ENCODE results near the gene TMEM119. TPM values are rescaled to one million over a fixed set of nuclear protein-coding genes. Genes with fewer than 3 reads are reported as not detected.
A peak's percentile ranks its signal among the peaks of the same experiment; 100 is the strongest.

TMEM119 gene
- total and polyA plus RNA-seq, 9 of the 15 experiments (the other 6 are each of a cell fraction or from before 2014, with no cell fraction given) = 0.18 TPM; not detected in 8

- TF ChIP-seq ZBTB40 (IDR thresholded peaks at IDR 0.05) (peak; percentile 73), ZBTB40 (CRISPR knock-in tag; IDR thresholded peaks at IDR 0.05) (no peak), YY1 (IDR thresholded peaks at IDR 0.05; ENCODE audit: borderline replicate concordance in 1 of 3, control insufficient read depth in 1 of 3, extremely low read depth in 1 of 3, insufficient read depth in 3 of 3, insufficient read length in 1 of 3, insufficient replicate concordance in 2 of 3, low read depth in 1 of 3, low read length in 2 of 3) (peak in 1 of 3 experiments; percentile 62), ZNF384 (IDR thresholded peaks at IDR 0.05; ENCODE audit: low read depth, low read length) (no peak), NR0B1 (IDR thresholded peaks at IDR 0.05; ENCODE audit: partially characterized antibody) (no peak), SOX6 (IDR thresholded peaks at IDR 0.05) (0 out of 2 replicates have a peak, but pooled peaks have one; percentile 19), PBX2 (CRISPR knock-in tag; IDR thresholded peaks at IDR 0.05; ENCODE audit: low read depth) (no peak), PBX2 (tag; conservative IDR thresholded peaks at IDR 0.05; ENCODE audit: low read depth) (0 out of 2 replicates have a peak, but pooled peaks have one; percentile 9), ZNF583 (CRISPR knock-in tag; IDR thresholded peaks at IDR 0.05) (no peak), SPI1 (IDR thresholded peaks at IDR 0.05; ENCODE audit: borderline replicate concordance, low read depth, low read length) (peak; percentile 94), RFX1 (IDR thresholded peaks at IDR 0.05) (peak; percentile 95), KLF1 (tag; IDR thresholded peaks at IDR 0.05) (no peak), GABPA (tag; conservative IDR thresholded peaks at IDR 0.05; ENCODE audit: low read depth) (peak; percentile 66)
Measured at GRCh38 chr12:108622421-108622820, 24.5 kb upstream of the TMEM119 start (continued).
